Right renal cortex interstitium (tissue), 3 donors: ENCODE measurements around the gene UTP14C. TPM values are rescaled to one million over a fixed set of nuclear protein-coding genes. Genes with fewer than 3 reads are reported as not detected.
"Not testable (repeated sequence)": the region's sequence is repeated elsewhere in the genome, so short reads cannot be mapped to it uniquely, and the experiment has no call there.

ENCODE experiments used
- DNase-seq, 3 donors: peaks; one replicate each; pipeline ENCODE4 v3.0.0-alpha.2; 2013; ENCODE audit warnings: low read depth in 3 of 3, low spot score in 2 of 3
- polyA plus RNA-seq, 3 donors: library from polyadenylated mRNA; unstranded; fragments of 120-200 nt; gene quantifications; one replicate each; pipeline ENCODE4 v1.2.1, GENCODE V29; 2013; ENCODE audit not compliant: insufficient read length in 3 of 3

UTP14C gene
- polyA plus RNA-seq, 3 donors: 33.3 to 37.2 (median 35.2) TPM

GRCh38 chr13:52002361-52002760 is 22.1 kb upstream of the UTP14C start:
- no peak for DNase-seq

- no peak for DNase-seq
These were observed 20.9 kb upstream of the UTP14C start for GRCh38 chr13:52003541-52003940.

- DNase-seq: no peak
These were observed 19.9 kb upstream of the UTP14C start for GRCh38 chr13:52004511-52005170.

GRCh38 chr13:52005841-52006522 is 18.5 kb upstream of the UTP14C start:
- DNase-seq: no peak

- DNase-seq: no peak
These were observed 17.8 kb upstream of the UTP14C start for GRCh38 chr13:52006523-52007245.

GRCh38 chr13:52009946-52010345 is 14.5 kb upstream of the UTP14C start:
- DNase-seq: no peak

GRCh38 chr13:52010890-52011631 is 13.4 kb upstream of the UTP14C start, which contains the start of gene ATP7B:
Gene ATP7B, minus strand, starts transcription at chr13:52011450. Its CDS starts 113 bp downstream, at chr13:52011337.
- DNase-seq: no peak

GRCh38 chr13:52011632-52012511 is 12.6 kb upstream of the UTP14C start, which contains the start of gene ALG11:
Gene ALG11, plus strand, starts transcription at chr13:52012398. Its CDS starts 21 bp downstream, at chr13:52012419.
- peak; percentile 93 to 97 (median 96) for DNase-seq

GRCh38 chr13:52012512-52012836 is 12.0 kb upstream of the UTP14C start:
- no peak for DNase-seq

GRCh38 chr13:52016296-52016695 is 8.2 kb upstream of the UTP14C start:
- DNase-seq: no peak

- no peak for DNase-seq
These were observed 4.3 kb upstream of the UTP14C start for GRCh38 chr13:52020191-52020590.

GRCh38 chr13:52022356-52022755 is 2.1 kb upstream of the UTP14C start:
- no peak for DNase-seq

GRCh38 chr13:52025475-52026245 is 1.2 kb downstream of the UTP14C start:
- DNase-seq: no peak

GRCh38 chr13:52026246-52026626 is 1.7 kb downstream of the UTP14C start:
- no peak for DNase-seq

GRCh38 chr13:52027832-52028231 is 3.3 kb downstream of the UTP14C start:
- no peak for DNase-seq

GRCh38 chr13:52029569-52029968 is 5.1 kb downstream of the UTP14C start:
- no peak for DNase-seq

- not testable (repeated sequence) for DNase-seq
These were observed 5.9 kb downstream of the UTP14C start for GRCh38 chr13:52030401-52030800.

GRCh38 chr13:52033039-52033438 is 8.5 kb downstream of the UTP14C start:
- DNase-seq: no peak

GRCh38 chr13:52034616-52035226 is 10.2 kb downstream of the UTP14C start:
- DNase-seq: no peak
